Measurements from ENCODE around the gene LIN52. TPM values are rescaled to one million over a fixed set of nuclear protein-coding genes. Genes with fewer than 3 reads are reported as not detected.

LIN52 gene
- total RNA-seq, 1 experiment from 2014 or later, result 11.0 TPM

DNA sequence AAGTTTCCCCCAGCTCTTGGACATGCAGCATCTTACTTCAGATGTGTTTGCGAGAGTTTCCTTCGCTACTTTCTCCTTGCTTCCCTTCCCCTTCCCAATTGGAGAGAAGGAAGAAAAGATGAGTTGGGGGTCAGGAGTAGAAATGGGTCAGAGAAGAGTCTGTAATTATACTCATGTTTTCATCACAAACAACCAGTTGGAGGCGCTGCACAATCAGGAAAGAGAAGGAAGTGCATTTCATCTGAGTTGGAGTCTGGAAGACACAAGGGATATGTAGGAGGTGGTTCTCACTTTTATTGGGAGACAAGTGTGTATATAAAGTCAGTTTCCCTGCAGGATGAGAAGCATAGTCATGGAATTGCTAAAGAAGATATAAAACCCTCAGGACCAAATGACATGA is 123.2 kb downstream of the LIN52 start:
- Histone ChIP-seq H3T11ph (ENCODE audit: low read length) (no peak overlapping the region), H3K4ac (ENCODE audit: low read depth, low read length) (no peak overlapping the region), H3K23me2 (ENCODE audit: insufficient read length, low read depth, low read length, poor library complexity, severe bottlenecking) (no peaks in the 10 kb centered on the region), H3K23ac (ENCODE audit: insufficient read length, low read depth, low read length) (no peak overlapping the region), H3K4me1 (ENCODE audit: insufficient read depth, low read length) (no peaks in the 10 kb centered on the region), H2BK20ac (ENCODE audit: low read depth, low read length, poor library complexity, severe bottlenecking) (no peak overlapping the region), H3K18ac (ENCODE audit: insufficient read length, low read depth, low read length) (no peak overlapping the region), H2BK12ac (ENCODE audit: insufficient read length, low read depth, low read length) (no peak overlapping the region), H3K9ac (ENCODE audit: extremely low read depth, insufficient read length, low read length) (no peak overlapping the region), H4K5ac (ENCODE audit: insufficient read length, low read depth, low read length) (no peak overlapping the region), H4K91ac (ENCODE audit: insufficient read length, low read depth, low read length) (no peak overlapping the region), H2BK15ac (ENCODE audit: low read depth, low read length) (no peak overlapping the region), H2AFZ (ENCODE audit: low read length) (no peak overlapping the region), H3K27ac (ENCODE audit: insufficient read length, low read depth, low read length) (no peak overlapping the region), H3K9me3 (ENCODE audit: control insufficient read depth, low read depth, low read length) (no peaks in the 10 kb centered on the region), H2BK120ac (ENCODE audit: low read depth, low read length, poor library complexity, severe bottlenecking) (no peak overlapping the region), H2BK5ac (ENCODE audit: insufficient read length, low read length) (no peak overlapping the region), H3K4me2 (ENCODE audit: insufficient read depth, insufficient read length, low read length) (no peak overlapping the region), H4K20me1 (ENCODE audit: control insufficient read depth, insufficient read depth, insufficient read length) (no peaks in the 10 kb centered on the region), H3K27me3 (ENCODE audit: insufficient read depth, low read length) (no peaks in the 10 kb centered on the region), H3K56ac (ENCODE audit: insufficient read length, low read depth, low read length) (no peak overlapping the region), H4K8ac (replicated peaks; ENCODE audit: insufficient read length, low read depth, low read length) (no peak overlapping the region), H3K79me2 (ENCODE audit: insufficient read depth, low read length) (no peaks in the 10 kb centered on the region), H2AK5ac (ENCODE audit: insufficient read length, low read length) (no peak overlapping the region), H3K79me1 (ENCODE audit: insufficient read depth, low read depth, low read length, poor library complexity, severe bottlenecking) (no peaks in the 10 kb centered on the region), H3K14ac (ENCODE audit: insufficient read depth, low read length) (no peak overlapping the region)
- DNase-seq, result peak; percentile 43
- Mint-ChIP-seq H3K36me3 (ENCODE audit: insufficient read depth in 1 of 3, low read depth in 3 of 3) (peaks cover 0 to 5% (median 0%) of the 10 kb centered on the region in 3 experiments; a peak in 1 of 7 replicates), H3K4me3 (no peak overlapping the region), H3K9me3 (no peaks in the 10 kb centered on the region), H3K27me3 (ENCODE audit: low read depth) (peaks cover 7% of the 10 kb centered on the region), H3K27ac (no peak overlapping the region), H3K4me1 (no peaks in the 10 kb centered on the region; a peak in 1 of 4 replicates)
- no CpG with 5 or more reads among the region's 3 CpGs for WGBS (ENCODE audit: extremely low coverage, insufficient read length, low lambda C conversion rate)
- TF ChIP-seq, protein P1, sequence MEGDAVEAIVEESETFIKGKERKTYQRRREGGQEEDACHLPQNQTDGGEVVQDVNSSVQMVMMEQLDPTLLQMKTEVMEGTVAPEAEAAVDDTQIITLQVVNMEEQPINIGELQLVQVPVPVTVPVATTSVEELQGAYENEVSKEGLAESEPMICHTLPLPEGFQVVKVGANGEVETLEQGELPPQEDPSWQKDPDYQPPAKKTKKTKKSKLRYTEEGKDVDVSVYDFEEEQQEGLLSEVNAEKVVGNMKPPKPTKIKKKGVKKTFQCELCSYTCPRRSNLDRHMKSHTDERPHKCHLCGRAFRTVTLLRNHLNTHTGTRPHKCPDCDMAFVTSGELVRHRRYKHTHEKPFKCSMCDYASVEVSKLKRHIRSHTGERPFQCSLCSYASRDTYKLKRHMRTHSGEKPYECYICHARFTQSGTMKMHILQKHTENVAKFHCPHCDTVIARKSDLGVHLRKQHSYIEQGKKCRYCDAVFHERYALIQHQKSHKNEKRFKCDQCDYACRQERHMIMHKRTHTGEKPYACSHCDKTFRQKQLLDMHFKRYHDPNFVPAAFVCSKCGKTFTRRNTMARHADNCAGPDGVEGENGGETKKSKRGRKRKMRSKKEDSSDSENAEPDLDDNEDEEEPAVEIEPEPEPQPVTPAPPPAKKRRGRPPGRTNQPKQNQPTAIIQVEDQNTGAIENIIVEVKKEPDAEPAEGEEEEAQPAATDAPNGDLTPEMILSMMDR (conservative IDR thresholded peaks at IDR 0.05), result peak; percentile 80

All from H9 (cell line).